Ovary (tissue), 9 donors: Measurements from ENCODE around the gene EPB41L1. TPM values are rescaled to one million over a fixed set of nuclear protein-coding genes. Genes with fewer than 3 reads are reported as not detected.

ENCODE experiments used
- DNase-seq, 5 donors: peaks; one replicate each; pipeline ENCODE4 v3.0.0-alpha.2; 2019 to 2020
- H3K27ac ChIP-seq, 2 donors: fragments of 200-600 bp; one replicate each; pipeline versions ENCODE4 v1.5.1 to v1.8.0; 2019 to 2022
- H3K27me3 ChIP-seq: fragments of 200-600 bp; one replicate; pipeline ENCODE4 v1.8.0; 2022
- H3K36me3 ChIP-seq: fragments of 200-600 bp; sonication (generic); one replicate; pipeline ENCODE4 v1.5.1; 2019
- H3K4me1 ChIP-seq: one replicate; pipeline ENCODE4 v1.8.1; 2013; ENCODE audit warnings: mild to moderate bottlenecking, moderate library complexity; ENCODE audit not compliant: insufficient read depth
- H3K4me3 ChIP-seq: fragments of 200-600 bp; sonication (generic); one replicate; pipeline ENCODE4 v1.5.1; 2017
- H3K9me3 ChIP-seq, 2 donors: fragments of 200-600 bp in 1 of 2; sonication (generic) in 1 of 2; one replicate each; pipeline versions ENCODE4 v1.5.1 to v1.8.1; 2013 to 2019; ENCODE audit warnings: mild to moderate bottlenecking in 1 of 2, moderate library complexity in 1 of 2
- EP300 ChIP-seq: sonication (generic); formaldehyde crosslinking; IDR thresholded peaks from one replicate; pipeline ENCODE4 v1.6.1; 2017; ENCODE audit warnings: antibody characterized with exemption
- POLR2A ChIP-seq: fragments of 450-650 bp; IDR thresholded peaks from one replicate; pipeline ENCODE4 v1.6.1; 2017; ENCODE audit warnings: antibody characterized with exemption, mild to moderate bottlenecking, moderate library complexity
- WGBS, 3 donors: extraction: QIAGEN DNeasy Blood & Tissue Kit in 1 of 3; methylation state at CpG; one replicate each; pipeline versions ENCODE4 v1.1.5 to v1.1.7; 2013 to 2017; 5-methylcytosine and 5-hydroxymethylcytosine counted together
- intact Hi-C, 4 donors: fragments of 100-400 bp; cut with DNase I; formaldehyde crosslinking; loops; one replicate each; pipeline versions ENCODE4 v1.11.0 to v1.15.1; 2022 to 2023
- polyA plus RNA-seq, 2 donors: library from polyadenylated mRNA; stranded (reverse); fragments of 200-250 nt in 1 of 2; fragments of 350-450 nt in 1 of 2; fragmentation: Illumina TruSeq in 1 of 2; extraction: RNeasy Lipid Tissue Mini Kit (QIAGEN cat#74804) in 1 of 2; gene quantifications; one replicate each; pipeline ENCODE4 v1.2.3, GENCODE V29; 2013 to 2014
- total RNA-seq, 7 donors: library from RNA; depleted of rRNA in 2 of 7; stranded (reverse); fragments of >200 nt in 2 of 7; fragmentation: NEBNext Ultra II Directional in 3 of 7; extraction: Animal tissue kit (Norgen Biotek cat#: 25700) in 3 of 7; gene quantifications; one replicate each; pipeline versions ENCODE4 v1.1.0 to v1.2.4, GENCODE V29; 2016 to 2023
- TF ChIP-seq, protein P1 (sequence below), 3 donors: fragments of 450-650 bp in 2 of 3; fragments of 200-600 bp in 1 of 3; IDR thresholded peaks; one replicate each; pipeline versions ENCODE4 v1.5.1 to v1.8.0; 2016 to 2022; ENCODE audit warnings: antibody characterized with exemption in 3 of 3, mild to moderate bottlenecking in 1 of 3
- donor health status: DM: no; HTN: no; CAD: no; lungs with moderate emphysema.
- donor health status: DM: no; HTN: no; CAD: no.
- donor health status: Bipolar disorder and iron deficiency.
- donor health status: DM: yes; HTN: yes; CAD: no.
- donor health status: DM: no; HTN: no; CAD: no.
- donor health status: DM: yes; HTN: yes; CAD: no.

The EPB41L1 gene
- total and polyA plus RNA-seq, 9 donors: 23.4 to 207 (median 63.2) TPM

DNA sequence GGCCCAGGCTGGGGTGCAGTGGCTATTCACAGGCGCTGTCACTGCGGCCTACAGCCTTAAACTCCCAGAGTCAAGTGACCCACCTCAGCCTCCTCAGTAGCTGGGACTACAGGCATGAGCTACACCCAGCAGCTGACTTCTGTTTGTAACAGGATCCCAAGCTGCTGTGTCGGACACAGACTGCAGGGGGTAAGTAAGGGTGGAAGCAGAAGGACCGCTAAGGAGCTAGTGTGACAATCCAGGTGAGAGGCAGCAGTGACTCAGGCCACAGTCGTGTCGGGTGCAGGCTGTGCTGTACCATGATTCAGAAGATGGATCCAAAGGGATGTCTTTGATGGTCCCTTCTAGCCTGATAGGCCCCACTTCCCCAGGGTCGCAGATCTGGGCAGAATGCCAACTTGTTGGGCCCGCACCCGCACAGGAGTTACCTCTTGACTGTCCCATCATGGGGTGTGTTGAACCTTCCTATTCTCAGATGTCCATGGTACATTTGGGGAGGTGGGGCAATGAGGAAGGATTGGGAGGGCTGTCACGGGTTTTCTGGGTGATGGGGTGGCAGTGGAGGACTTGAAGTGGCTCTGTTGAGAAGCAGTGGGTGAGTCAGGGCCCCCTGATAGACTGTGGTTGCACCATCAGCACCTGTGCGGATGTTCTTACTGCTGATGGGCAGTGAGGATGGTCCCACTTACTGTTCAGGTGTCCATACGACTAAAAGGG, 107.0 kb downstream of the EPB41L1 start:
- no peak for DNase-seq
- H3K27ac ChIP-seq: no peak overlapping the region
- intact Hi-C loops: no loop called here
- no peak overlapping the region for H3K4me3 ChIP-seq
- no peaks in the 10 kb centered on the region for H3K9me3 ChIP-seq
- no peaks in the 10 kb centered on the region for H3K27me3 ChIP-seq
- 74 to 87% (median 78%) methylated on average over 12 of the region's 12 CpGs for WGBS, 3 donors
- TF ChIP-seq EP300 (no peak), POLR2A (no peak)
- TF ChIP-seq, protein P1, sequence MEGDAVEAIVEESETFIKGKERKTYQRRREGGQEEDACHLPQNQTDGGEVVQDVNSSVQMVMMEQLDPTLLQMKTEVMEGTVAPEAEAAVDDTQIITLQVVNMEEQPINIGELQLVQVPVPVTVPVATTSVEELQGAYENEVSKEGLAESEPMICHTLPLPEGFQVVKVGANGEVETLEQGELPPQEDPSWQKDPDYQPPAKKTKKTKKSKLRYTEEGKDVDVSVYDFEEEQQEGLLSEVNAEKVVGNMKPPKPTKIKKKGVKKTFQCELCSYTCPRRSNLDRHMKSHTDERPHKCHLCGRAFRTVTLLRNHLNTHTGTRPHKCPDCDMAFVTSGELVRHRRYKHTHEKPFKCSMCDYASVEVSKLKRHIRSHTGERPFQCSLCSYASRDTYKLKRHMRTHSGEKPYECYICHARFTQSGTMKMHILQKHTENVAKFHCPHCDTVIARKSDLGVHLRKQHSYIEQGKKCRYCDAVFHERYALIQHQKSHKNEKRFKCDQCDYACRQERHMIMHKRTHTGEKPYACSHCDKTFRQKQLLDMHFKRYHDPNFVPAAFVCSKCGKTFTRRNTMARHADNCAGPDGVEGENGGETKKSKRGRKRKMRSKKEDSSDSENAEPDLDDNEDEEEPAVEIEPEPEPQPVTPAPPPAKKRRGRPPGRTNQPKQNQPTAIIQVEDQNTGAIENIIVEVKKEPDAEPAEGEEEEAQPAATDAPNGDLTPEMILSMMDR (IDR thresholded peaks at IDR 0.05): no peak
- no peaks in the 10 kb centered on the region for H3K4me1 ChIP-seq
- no peaks in the 10 kb centered on the region for H3K36me3 ChIP-seq

DNA sequence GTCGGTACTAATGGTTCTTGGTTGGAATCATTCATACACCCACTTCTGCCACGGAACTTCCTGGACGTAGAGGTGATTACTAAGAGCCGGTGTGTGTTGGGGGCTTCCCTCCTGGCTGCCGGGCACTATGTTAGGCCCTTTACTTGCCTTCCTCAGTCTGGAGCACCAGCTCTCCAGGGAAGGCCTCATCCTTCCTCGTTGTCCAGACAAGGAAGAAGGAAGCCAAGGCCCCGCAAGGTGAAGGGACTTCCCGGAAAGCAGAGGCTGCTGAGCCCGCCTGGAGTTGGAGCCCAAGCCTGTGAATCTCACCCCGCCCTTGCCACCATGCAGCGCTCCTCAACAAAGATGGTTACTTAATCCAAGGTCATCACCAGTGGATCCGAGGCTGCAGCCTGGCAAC, 107.9 kb downstream of the EPB41L1 start:
- Histone ChIP-seq H3K36me3 (no peaks in the 10 kb centered on the region), H3K27me3 (no peaks in the 10 kb centered on the region), H3K27ac (no peak overlapping the region), H3K9me3 (no peaks in the 10 kb centered on the region), H3K4me1 (no peaks in the 10 kb centered on the region), H3K4me3 (no peak overlapping the region)
- TF ChIP-seq POLR2A (no peak), EP300 (no peak)
- TF ChIP-seq, protein P1 (IDR thresholded peaks at IDR 0.05): no peak
- no peak for DNase-seq
- intact Hi-C loops: no loop called here
- 82 to 85% (median 83%) methylated on average over 12 of the region's 12 CpGs for WGBS, 3 donors

DNA sequence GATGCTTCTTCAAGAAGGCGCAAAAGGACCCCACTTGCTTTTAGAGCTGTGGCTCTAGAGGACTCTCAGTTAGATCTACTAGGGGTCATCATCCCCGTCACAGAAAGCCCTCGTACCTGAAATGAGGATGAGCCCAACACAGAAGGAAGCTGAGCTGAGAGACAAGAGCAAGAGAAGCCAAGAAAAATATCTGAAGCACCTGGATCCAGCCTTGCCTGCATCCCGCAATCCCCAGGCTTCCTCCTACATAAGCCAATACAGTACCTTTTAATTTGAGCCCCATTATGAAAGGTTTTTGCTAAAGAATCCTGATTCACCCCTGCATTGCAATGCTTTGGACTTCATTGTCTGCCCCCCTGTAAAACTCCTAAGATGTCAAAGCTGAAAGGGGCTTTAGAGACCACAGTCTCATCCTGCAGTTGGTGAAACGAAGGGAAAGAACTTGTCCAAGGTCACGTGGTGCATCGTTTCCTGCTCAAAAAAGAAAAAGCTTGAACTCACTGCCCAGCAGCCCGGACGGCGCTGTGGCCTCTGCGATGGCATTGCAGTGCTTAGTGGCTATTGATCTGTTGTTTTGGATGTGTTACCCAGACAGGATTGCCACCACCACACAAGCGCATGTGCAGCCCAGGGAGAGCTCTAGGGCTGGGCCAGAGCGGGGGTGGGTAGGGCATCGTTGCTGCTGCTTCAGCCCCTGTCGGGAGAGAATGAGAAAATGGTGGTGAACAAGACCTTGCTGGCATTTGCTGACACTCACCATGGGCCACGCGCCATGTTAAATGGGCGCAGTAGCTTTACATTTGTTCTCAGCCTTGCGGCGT, 110.1 kb downstream of the EPB41L1 start:
- Histone ChIP-seq H3K27ac (no peak overlapping the region), H3K27me3 (no peaks in the 10 kb centered on the region), H3K9me3 (no peaks in the 10 kb centered on the region), H3K4me3 (no peak overlapping the region), H3K4me1 (no peaks in the 10 kb centered on the region), H3K36me3 (no peaks in the 10 kb centered on the region)
- TF ChIP-seq, protein P1 (IDR thresholded peaks at IDR 0.05): no peak
- TF ChIP-seq EP300 (no peak), POLR2A (no peak)
- DNase-seq: no peak
- WGBS, 3 donors: 86 to 91% (median 89%) methylated on average over 20 of the region's 20 CpGs
- intact Hi-C loops: no loop called here

DNA sequence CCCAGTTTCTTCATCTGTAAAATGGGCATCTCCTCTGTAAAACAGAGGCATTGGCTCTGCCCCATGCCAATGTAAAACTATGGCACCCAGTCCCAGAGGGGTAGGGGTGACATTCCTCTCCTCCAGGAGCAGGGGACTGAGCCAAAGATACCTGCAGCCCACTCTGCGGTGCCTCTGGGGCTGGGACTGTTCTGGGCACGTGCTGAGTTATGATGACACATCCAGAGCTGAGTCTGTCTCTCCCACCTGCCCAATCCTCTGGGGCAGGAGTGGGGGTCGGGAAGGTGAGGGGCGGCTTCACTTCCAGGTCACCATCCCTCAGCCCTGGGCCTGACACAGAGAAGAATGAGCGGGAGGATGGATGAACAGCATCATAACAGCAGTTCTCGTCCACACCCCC, 111.6 kb downstream of the EPB41L1 start:
- Histone ChIP-seq H3K4me3 (no peak overlapping the region), H3K4me1 (no peaks in the 10 kb centered on the region), H3K9me3 (no peaks in the 10 kb centered on the region), H3K36me3 (no peaks in the 10 kb centered on the region), H3K27me3 (no peaks in the 10 kb centered on the region), H3K27ac (no peak overlapping the region)
- intact Hi-C loops: no loop called here
- no peak for TF ChIP-seq EP300
- TF ChIP-seq, protein P1 (IDR thresholded peaks at IDR 0.05): no peak
- no peak for TF ChIP-seq POLR2A
- DNase-seq: no peak
- 80 to 85% (median 80%) methylated on average over 6 of the region's 6 CpGs for WGBS, 3 donors
